SK-N-SH treated with all-trans-retinoic acid at 6 μM for 48 hours (cell line): ENCODE measurements around the gene BMF.

Source experiments
- ATAC-seq: fragments of 200-7000 bp; cut with Tn5 transposase; 3 replicates; pipeline ENCODE4 v1.9.1; 2020; ENCODE audit warnings: mild to moderate bottlenecking, moderate library complexity
- ARNTL ChIP-seq: fragments of 450-650 bp; formaldehyde crosslinking; IDR thresholded peaks from 2 replicates; pipeline ENCODE4 v1.5.0; 2020; ENCODE audit warnings: low read depth, mild to moderate bottlenecking, moderate library complexity, borderline replicate concordance
- BACH2 ChIP-seq: fragments of 250-450 bp; sonication (Bioruptor Pico); IDR thresholded peaks from 2 replicates; pipeline ENCODE4 v1.9.0; 2021; ENCODE audit warnings: mild to moderate bottlenecking, borderline replicate concordance
- CREB5 ChIP-seq: fragments of 250-450 bp; sonication (Bioruptor Pico); IDR thresholded peaks from 2 replicates; pipeline ENCODE4 v1.5.1; 2020; ENCODE audit warnings: low read depth, mild to moderate bottlenecking, moderate library complexity
- CSDC2 ChIP-seq: fragments of 250-450 bp; sonication (Bioruptor Pico); IDR thresholded peaks from 2 replicates; pipeline ENCODE4 v1.5.0; 2020; ENCODE audit warnings: mild to moderate bottlenecking, moderate library complexity
- CSRNP3 ChIP-seq: fragments of 250-450 bp; sonication (Bioruptor Pico); IDR thresholded peaks from 2 replicates; pipeline ENCODE4 v1.5.1; 2021; ENCODE audit warnings: mild to moderate bottlenecking, moderate library complexity
- ESRRG ChIP-seq: fragments of 250-450 bp; sonication (Bioruptor Pico); IDR thresholded peaks from 2 replicates; pipeline ENCODE4 v1.6.1; 2021; ENCODE audit warnings: mild to moderate bottlenecking
- GLIS3 ChIP-seq: fragments of 250-450 bp; sonication (Bioruptor Pico); IDR thresholded peaks from 2 replicates; pipeline ENCODE4 v1.5.0; 2020; ENCODE audit warnings: mild to moderate bottlenecking, moderate library complexity
- ISL1 ChIP-seq: fragments of 250-450 bp; sonication (Bioruptor Pico); IDR thresholded peaks from 2 replicates; pipeline ENCODE4 v2.1.2; 2022; ENCODE audit warnings: mild to moderate bottlenecking, moderate library complexity
- OSR1 ChIP-seq: fragments of 250-450 bp; sonication (Bioruptor Pico); IDR thresholded peaks from 2 replicates; pipeline ENCODE4 v1.8.0; 2022; ENCODE audit warnings: moderate library complexity, mild to moderate bottlenecking, inconsistent platforms
- PATZ1 ChIP-seq: fragments of 250-450 bp; sonication (Bioruptor Pico); IDR thresholded peaks from 2 replicates; pipeline ENCODE4 v1.8.0; 2020; ENCODE audit warnings: mild to moderate bottlenecking, moderate library complexity, borderline replicate concordance
- RARB ChIP-seq: fragments of 250-450 bp; sonication (Bioruptor Pico); IDR thresholded peaks from 2 replicates; pipeline ENCODE4 v1.8.0; 2021; ENCODE audit warnings: mild to moderate bottlenecking, moderate library complexity
- SNAI2 ChIP-seq: fragments of 250-450 bp; sonication (Bioruptor Pico); IDR thresholded peaks from 2 replicates; pipeline ENCODE4 v1.5.0; 2020; ENCODE audit warnings: mild to moderate bottlenecking, moderate library complexity
- TCF4 ChIP-seq: fragments of 250-450 bp; sonication (Bioruptor Pico); IDR thresholded peaks from 2 replicates; pipeline ENCODE4 v1.8.0; 2021; ENCODE audit warnings: mild to moderate bottlenecking, moderate library complexity, borderline replicate concordance
- TOX ChIP-seq: fragments of 250-450 bp; sonication (Bioruptor Pico); IDR thresholded peaks from 2 replicates; pipeline ENCODE4 v1.8.0; 2021; ENCODE audit warnings: mild to moderate bottlenecking, moderate library complexity, borderline replicate concordance
- TSHZ2 ChIP-seq: fragments of 250-450 bp; sonication (Bioruptor Pico); IDR thresholded peaks from 2 replicates; pipeline ENCODE4 v1.5.0; 2020; ENCODE audit warnings: mild to moderate bottlenecking, moderate library complexity
- ZFP3 ChIP-seq: fragments of 250-450 bp; sonication (Bioruptor Pico); IDR thresholded peaks from 2 replicates; pipeline ENCODE4 v1.5.0; 2020; ENCODE audit warnings: mild to moderate bottlenecking, moderate library complexity
- ZFP30 ChIP-seq: fragments of 450-650 bp; formaldehyde crosslinking; IDR thresholded peaks from 2 replicates; pipeline ENCODE4 v1.5.0; 2022; ENCODE audit warnings: mild to moderate bottlenecking, moderate library complexity
- ZNF565 ChIP-seq: fragments of 450-650 bp; formaldehyde crosslinking; conservative IDR thresholded peaks from 2 replicates; pipeline ENCODE4 v1.5.0; 2020; ENCODE audit warnings: low read depth, mild to moderate bottlenecking, moderate library complexity
- ZNF70 ChIP-seq: fragments of 450-650 bp; formaldehyde crosslinking; IDR thresholded peaks from 2 replicates; pipeline ENCODE4 v1.5.0; 2020; ENCODE audit warnings: mild to moderate bottlenecking, moderate library complexity
- ZNF8 ChIP-seq: fragments of 450-650 bp; formaldehyde crosslinking; IDR thresholded peaks from 2 replicates; pipeline ENCODE4 v1.5.0; 2020; ENCODE audit warnings: mild to moderate bottlenecking, moderate library complexity

BMF gene

GRCh38 chr15:40098489-40099261, 10.0 kb downstream of the BMF start (continued):
- TF ChIP-seq PATZ1 (CRISPR knock-in tag) (peak; percentile 67; the same call in 1 of the 2 replicates), ESRRG (CRISPR knock-in tag) (no peak), ZNF565 (CRISPR knock-in tag) (no peak), ISL1 (CRISPR knock-in tag) (peak; percentile 30; the same call in 1 of the 2 replicates)

GRCh38 chr15:40097968-40098476, 10.7 kb downstream of the BMF start:
- ATAC-seq = no peak
- TF ChIP-seq RARB (CRISPR knock-in tag) = no peak
- no peak for TF ChIP-seq BACH2 (CRISPR knock-in tag)
- no peak for TF ChIP-seq ISL1 (CRISPR knock-in tag)
- TF ChIP-seq ZFP3 = no peak
- TF ChIP-seq, all 23 proteins: peak for 0

- no peak for ATAC-seq
These were observed 11.3 kb downstream of the BMF start for GRCh38 chr15:40097096-40097967.

GRCh38 chr15:40096094-40096891, 12.4 kb downstream of the BMF start:
- no peak for ATAC-seq

More at GRCh38 chr15:40097096-40097967, 11.3 kb downstream of the BMF start:
- no peak for TF ChIP-seq BACH2 (CRISPR knock-in tag)
- TF ChIP-seq ZNF565 (CRISPR knock-in tag) = no peak
- no peak for TF ChIP-seq GLIS3 (CRISPR knock-in tag)
- TF ChIP-seq ISL1 (CRISPR knock-in tag) = no peak
- no peak for TF ChIP-seq RARB (CRISPR knock-in tag)
- no peak for TF ChIP-seq ZNF8 (CRISPR knock-in tag)
- no peak for TF ChIP-seq ZFP3
- TF ChIP-seq CSRNP3 (CRISPR knock-in tag) = no peak
- no peak for TF ChIP-seq TCF4 (CRISPR knock-in tag)
- TF ChIP-seq OSR1 = no peak
- no peak for TF ChIP-seq SNAI2 (CRISPR knock-in tag)
- TF ChIP-seq TOX (CRISPR knock-in tag) = no peak

More at GRCh38 chr15:40096094-40096891, 12.4 kb downstream of the BMF start:
- TF ChIP-seq ESRRG (CRISPR knock-in tag) (no peak), TSHZ2 (CRISPR knock-in tag) (no peak), TCF4 (CRISPR knock-in tag) (no peak), ISL1 (CRISPR knock-in tag) (no peak), BACH2 (CRISPR knock-in tag) (no peak), ZNF8 (CRISPR knock-in tag) (no peak), ZNF70 (CRISPR knock-in tag) (no peak), ZFP30 (CRISPR knock-in tag) (no peak), GLIS3 (CRISPR knock-in tag) (no peak), RARB (CRISPR knock-in tag) (no peak), ARNTL (CRISPR knock-in tag) (no peak), CREB5 (CRISPR knock-in tag) (no peak), CSDC2 (CRISPR knock-in tag) (no peak), ZNF565 (CRISPR knock-in tag) (no peak), CSRNP3 (CRISPR knock-in tag) (no peak)
